NCI-H146 treated with DMSO at 0.1 percent for 48 hours (cell line): ENCODE data around the gene LONRF2.

Experiments
- DNase-seq: peaks from one replicate; lab custom pipeline; 2025; ENCODE audit not compliant: unreplicated experiment; lab: John Stamatoyannopoulos, UW

LONRF2 gene

GRCh38 chr2:100276716-100277115, 45.6 kb downstream of the LONRF2 start:
- DNase-seq, result no peak

- DNase-seq, result no peak
Observed at GRCh38 chr2:100275200-100275589, 47.1 kb downstream of the LONRF2 start.

- DNase-seq, result no peak
Observed at GRCh38 chr2:100274566-100275199, 47.6 kb downstream of the LONRF2 start.

- DNase-seq, result no peak
Observed at GRCh38 chr2:100274076-100274475, 48.2 kb downstream of the LONRF2 start.

GRCh38 chr2:100273387-100273786, 48.9 kb downstream of the LONRF2 start:
- no peak for DNase-seq

GRCh38 chr2:100272841-100273329, 49.4 kb downstream of the LONRF2 start:
- DNase-seq, result no peak

GRCh38 chr2:100271210-100271609, 51.1 kb downstream of the LONRF2 start:
- DNase-seq, result no peak

GRCh38 chr2:100270381-100271146, 51.7 kb downstream of the LONRF2 start:
- DNase-seq, result no peak

GRCh38 chr2:100269889-100270288, 52.4 kb downstream of the LONRF2 start:
- no peak for DNase-seq

GRCh38 chr2:100268986-100269385, 53.3 kb downstream of the LONRF2 start:
- DNase-seq, result peak; percentile 32

GRCh38 chr2:100267751-100268150, 54.5 kb downstream of the LONRF2 start:
- no peak for DNase-seq

- no peak for DNase-seq
Observed at GRCh38 chr2:100266126-100266525, 56.2 kb downstream of the LONRF2 start.

GRCh38 chr2:100265226-100265625, 57.1 kb downstream of the LONRF2 start:
- DNase-seq, result no peak

- DNase-seq, result no peak
Observed at GRCh38 chr2:100264651-100265050, 57.6 kb downstream of the LONRF2 start.

GRCh38 chr2:100264121-100264520, 58.2 kb downstream of the LONRF2 start:
- DNase-seq, result no peak

- DNase-seq, result peak; percentile 38
Observed at GRCh38 chr2:100262555-100263320, 59.6 kb downstream of the LONRF2 start.

- no peak for DNase-seq
Observed at GRCh38 chr2:100262046-100262445, 60.3 kb downstream of the LONRF2 start.

GRCh38 chr2:100260712-100261620, 61.3 kb downstream of the LONRF2 start:
- peak; percentile 56 for DNase-seq

GRCh38 chr2:100259106-100259505, 63.2 kb downstream of the LONRF2 start:
- DNase-seq, result no peak

GRCh38 chr2:100257939-100258338, 64.4 kb downstream of the LONRF2 start:
- no peak for DNase-seq

GRCh38 chr2:100256849-100257248, 65.5 kb downstream of the LONRF2 start:
- DNase-seq, result no peak
